ENCODE results near the gene RAPGEF6.
"Not testable (repeated sequence)": the region's sequence is repeated elsewhere in the genome, so short reads cannot be mapped to it uniquely, and the experiment has no call there.

The RAPGEF6 gene

DNA sequence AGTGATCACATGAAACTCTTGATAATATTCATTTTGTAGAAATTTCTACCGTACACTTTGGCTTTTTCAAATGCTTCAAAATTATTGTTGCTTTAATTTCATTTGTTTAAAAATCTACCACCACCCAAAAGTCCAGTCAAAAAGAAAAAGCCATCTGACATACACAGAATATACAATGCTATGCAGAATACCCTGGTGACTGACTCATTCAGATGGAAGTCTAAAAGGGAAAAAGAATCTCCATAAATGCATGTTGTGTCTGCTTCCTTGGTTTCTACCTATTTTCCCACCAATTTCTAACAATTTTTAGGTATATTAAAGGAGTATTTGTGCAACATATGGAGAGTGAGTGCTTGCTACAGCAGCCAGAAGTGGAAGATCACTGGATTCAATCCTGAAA is 9.3 kb upstream of the RAPGEF6 start:
- DNase-seq (ENCODE audit: low read depth in 1 of 2, low spot score in 1 of 2): no peak

DNA sequence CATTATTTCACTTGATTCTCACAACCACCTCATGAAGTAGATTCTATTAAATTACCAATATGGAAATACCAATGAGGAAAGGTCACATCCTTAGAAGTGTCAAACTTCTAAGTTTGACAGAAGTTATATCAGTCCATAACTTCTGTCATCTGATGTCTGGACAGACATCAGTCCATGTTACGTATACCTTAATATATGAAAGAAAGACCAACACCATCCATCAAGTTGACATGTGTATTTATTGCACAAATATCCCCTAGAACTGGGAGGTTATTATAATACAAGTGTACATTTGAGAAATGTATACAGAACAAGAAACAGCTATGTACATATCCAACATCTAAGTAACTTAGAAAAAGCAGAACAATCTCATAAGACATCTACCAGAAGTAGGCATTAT is 6.5 kb upstream of the RAPGEF6 start:
- no peak for DNase-seq (ENCODE audit: low read depth in 1 of 2, low spot score in 1 of 2)

DNA sequence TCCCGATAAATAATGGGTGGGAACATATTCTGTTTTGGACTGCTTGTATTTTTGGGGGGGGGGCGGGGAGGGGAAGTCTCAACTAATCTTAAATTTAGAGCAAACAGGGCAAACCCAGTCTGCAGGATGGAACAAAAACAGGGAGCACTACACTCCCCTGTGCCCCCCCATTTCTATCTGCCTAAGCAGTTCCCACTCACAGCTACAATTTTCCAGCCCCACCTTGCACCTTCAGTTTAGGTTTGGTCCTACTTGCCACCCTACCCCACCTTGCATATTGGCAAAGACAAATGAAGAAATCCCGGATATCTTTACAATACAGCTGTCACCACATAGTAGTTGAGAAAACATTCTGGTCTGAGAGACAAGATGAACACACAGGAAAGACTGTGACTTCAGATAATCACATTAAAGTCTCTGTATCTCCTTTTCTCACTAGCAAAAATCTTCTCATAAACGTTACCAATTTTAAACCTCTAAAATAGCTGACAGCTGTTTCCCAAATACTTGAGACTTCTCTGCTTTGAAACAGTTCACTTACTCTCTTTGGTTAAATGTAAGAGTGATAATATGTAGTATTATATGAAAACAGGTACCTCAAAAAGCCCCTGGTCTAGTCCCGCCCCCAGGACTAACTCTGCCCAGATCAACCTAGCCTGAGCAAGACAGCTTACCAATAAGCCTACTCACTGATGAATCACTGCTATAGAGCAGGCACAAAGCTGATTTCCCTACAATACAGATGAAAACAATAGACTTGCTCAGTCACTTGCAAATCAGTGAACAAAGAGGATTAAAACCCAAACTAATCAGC is 5.2 kb upstream of the RAPGEF6 start:
- peak in 1 of 2 donors; percentile 54 for DNase-seq (ENCODE audit: low read depth in 1 of 2, low spot score in 1 of 2)

DNA sequence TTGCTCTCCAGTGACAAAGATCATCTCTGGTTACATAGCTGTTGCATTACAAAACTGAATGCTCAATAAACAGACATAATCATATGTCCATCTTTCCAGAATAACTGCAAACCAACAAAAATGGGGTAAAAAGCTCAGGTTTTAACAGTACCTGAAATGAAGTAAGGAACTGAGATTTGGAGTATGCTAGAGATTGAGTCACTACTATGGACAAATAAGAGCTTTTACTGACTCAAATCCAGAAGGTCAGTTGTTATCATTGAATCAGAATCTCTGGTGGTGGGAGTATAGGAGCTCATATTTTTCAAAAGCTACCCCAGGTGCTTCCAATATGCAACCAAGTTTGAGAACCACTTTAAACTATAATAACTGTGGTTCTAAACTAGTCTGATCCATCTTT is 4.1 kb upstream of the RAPGEF6 start:
- no peak for DNase-seq (ENCODE audit: low read depth in 1 of 2, low spot score in 1 of 2)

DNA sequence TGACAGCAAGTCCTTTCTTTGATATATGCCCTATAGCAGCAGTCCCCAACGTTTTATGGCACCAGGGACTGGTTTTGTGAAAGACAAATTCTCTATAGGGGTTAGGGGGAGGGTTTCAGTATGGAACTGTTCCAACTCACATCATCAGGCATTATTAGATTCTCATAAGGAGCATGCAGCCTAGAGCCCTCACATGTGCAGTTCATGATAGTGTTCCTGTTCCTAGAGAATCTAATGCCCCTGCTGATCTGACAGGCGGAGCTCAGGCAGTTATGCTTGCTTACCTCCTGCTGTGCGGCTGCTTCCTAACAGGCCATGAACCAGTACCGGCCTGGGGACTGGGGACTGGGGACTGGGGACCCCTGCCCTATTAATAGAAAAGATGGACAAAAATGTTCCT is 2.7 kb upstream of the RAPGEF6 start:
- DNase-seq (ENCODE audit: low read depth in 1 of 2, low spot score in 1 of 2): no peak

DNA sequence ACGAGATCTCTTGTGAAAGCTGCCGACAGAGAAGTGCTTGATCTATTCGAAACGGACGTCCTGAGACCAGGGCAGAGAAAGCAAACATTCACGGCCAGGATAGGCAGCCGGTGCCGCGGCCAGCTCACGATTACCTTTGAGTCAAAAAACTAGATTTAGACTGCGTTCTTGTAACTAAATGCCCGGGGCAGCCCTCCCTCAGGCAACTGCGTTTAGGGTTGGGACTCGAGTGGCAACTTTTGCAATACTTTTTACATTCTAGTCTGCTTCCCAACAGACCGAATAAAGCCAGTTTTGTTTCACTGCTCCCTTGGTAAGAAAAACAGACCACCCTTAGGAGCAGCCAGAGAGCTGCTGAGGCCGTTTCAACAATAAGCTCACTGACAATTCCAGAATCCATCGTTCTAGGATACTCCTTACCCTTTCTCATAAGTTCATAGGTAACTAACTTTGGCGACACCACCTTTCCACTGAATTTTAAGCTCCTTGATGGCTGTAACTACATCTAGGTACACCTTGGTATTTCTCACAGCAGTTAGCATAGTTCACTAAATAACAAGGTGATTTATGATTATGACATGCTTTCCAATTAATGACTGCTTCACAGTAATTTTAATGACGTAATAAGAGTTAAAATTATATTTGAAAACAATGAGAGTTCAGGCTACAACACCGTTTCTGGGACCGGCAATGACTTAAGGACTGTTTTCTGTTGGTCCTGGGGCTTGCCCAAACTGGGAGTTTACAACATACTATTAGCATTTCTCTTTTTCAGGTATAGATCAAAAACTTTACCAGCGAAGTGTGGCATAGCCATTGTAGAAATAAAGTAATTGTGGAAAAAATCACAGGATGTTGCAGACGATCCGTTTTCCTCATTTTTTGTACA is 899 bp upstream of the RAPGEF6 start:
- DNase-seq (ENCODE audit: low read depth in 1 of 2, low spot score in 1 of 2): no peak

DNA sequence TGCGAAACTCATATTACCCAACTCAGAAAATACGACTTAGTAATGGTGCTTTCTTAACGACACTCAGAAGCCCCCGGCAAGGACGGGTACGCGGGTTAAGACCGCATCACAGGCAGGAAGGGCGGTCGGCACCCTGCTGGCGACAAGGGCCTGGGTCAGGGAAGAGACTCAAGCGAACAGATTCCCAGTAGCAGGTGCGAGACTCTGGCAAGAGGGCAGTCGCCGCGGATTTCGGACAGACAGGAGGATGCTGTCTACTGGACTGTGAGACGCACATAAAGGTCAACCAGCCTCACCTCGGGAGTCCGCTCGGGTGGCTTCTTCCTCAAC is 398 bp downstream of the RAPGEF6 start:
- DNase-seq (ENCODE audit: low read depth in 1 of 2, low spot score in 1 of 2): peak in 1 of 2 donors; percentile 33

DNA sequence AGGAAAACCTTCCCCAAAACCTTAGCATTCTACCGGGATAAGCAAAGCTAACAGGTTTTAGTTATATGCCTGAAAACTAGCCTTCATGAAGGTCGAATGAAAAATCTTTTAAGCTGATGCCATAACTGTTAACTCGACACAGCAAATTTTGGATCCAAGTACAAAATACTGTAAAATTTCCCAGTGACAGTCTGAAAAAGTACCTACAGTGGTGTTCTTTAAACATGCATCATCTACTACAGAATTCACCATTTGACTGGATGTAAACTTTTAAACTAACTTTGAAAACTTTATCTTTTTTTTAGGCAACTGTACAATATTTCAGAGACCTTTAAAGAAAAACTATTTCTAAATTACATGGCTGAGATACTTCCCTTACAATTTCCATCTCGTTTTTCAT is 791 bp downstream of the RAPGEF6 start:
- no peak for DNase-seq (ENCODE audit: low read depth in 1 of 2, low spot score in 1 of 2)

DNA sequence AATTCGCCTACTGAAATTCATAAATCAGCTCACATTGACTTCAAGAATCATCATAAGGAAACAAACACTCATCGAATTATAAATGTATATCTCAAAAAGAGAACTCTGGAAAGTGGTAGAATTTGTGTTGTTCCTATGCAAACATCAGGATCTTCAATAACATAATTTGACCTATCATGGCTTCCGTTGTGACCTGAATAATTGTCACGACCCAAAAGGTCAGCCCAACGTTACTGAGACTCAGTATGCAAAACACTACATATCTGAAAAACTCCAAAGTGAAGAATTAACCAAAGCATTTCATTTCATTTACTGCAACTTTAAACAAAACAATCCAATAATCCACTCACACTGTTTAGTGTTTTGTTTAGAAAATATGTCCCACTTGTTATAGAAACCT is 1.2 kb downstream of the RAPGEF6 start:
- no peak for DNase-seq (ENCODE audit: low read depth in 1 of 2, low spot score in 1 of 2)

DNA sequence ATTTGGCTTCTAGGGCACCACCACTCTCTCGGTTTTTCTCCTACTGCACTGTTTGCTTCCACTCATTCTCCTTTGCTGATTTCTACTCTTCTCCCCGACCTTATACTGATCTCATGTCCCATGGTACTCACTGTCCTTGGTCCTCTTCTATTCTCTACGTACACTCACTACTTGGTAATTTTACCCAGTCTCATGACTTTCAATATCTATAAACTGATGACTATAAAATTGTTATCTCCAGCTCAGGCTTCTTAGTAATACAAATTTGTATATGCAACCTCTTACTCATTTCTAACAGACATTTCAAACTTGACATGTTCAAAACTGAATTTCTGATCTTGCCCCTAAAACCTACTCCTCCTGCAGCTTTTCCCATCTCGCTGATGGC is 4.1 kb downstream of the RAPGEF6 start:
- no peak for DNase-seq (ENCODE audit: low read depth in 1 of 2, low spot score in 1 of 2)

DNA sequence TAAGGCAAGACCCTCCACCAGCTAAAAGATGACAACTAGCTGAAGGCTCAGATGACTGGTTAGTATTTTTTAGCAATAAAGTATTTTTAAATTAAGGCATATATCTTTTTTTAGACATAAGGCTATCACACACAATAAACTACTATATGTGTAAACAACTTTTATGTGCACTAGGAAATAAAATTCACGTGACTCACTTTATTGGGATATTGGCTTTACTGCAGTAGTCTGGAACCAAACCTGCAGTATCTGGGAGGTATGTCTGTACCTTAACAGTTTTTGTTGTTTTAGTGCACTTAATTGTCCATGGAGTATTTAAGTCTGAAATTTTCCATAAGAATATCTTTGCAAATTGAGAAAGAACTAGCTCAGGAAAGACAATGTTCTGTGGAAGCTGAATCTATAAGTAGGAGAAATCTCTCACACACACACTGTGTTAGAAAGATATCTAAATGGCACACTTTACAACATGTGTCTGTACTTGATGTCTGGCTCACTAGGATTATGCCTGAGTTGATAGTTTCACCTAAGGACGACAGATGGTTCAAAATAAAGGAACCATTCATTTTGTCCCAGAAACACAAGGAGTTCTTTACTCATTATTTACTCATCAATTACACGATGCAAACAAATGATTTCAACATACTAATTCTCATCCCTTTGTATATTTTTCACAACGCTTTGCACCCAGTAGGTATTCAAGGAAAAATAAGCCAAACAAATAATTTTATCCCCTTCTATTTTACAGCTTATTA is 4.6 kb downstream of the RAPGEF6 start:
- DNase-seq (ENCODE audit: low read depth in 1 of 2, low spot score in 1 of 2): no peak

DNA sequence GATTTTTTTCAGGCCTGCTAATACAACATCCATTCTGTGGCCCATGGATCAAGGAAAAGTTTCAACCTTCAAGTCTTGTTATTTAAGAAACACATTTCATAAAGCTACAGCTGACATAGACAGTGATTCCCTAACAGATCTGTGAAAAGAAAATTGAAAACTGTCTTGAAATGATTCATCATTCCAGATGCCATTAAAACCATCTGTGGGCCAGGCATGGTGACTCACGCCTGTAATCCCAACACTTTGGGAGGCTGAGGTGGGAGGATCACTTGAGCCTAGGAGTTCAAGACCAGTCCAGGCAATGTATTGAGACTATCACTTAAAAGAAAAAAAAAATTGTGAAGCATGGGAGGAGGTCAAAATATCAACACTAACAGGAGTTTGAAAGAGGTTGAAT is 6.0 kb downstream of the RAPGEF6 start:
- no peak for DNase-seq (ENCODE audit: low read depth in 1 of 2, low spot score in 1 of 2)

DNA sequence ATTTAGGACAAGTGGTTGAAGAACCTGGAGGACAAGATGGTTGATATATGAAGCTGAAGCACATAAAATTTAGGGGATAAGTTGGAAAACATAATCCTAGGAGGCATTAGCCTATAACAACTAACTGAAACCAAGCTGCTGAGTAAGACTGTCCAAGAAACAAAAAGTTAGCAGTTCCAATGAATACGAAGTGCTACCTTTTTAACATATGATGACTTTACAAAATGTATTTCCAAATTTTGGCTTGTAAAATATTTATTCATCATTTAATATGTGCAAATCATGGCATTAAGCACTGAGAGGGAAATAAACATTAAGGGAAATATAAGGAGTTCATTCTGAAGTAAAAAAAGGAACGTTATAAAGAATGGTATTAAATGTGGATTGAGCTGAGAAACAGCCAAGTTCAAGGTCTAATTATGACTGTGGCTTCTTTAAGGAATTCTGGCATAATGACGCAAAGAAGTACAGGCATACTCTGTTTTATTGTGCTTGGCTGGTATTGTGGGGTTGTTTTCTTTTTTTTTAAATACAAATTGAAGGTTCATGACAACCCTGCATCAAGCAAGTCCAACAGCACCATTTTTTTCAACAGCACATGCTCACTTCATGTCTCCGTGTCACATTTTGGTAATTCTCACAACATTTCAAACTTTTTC is 7.7 kb downstream of the RAPGEF6 start:
- DNase-seq (ENCODE audit: low read depth in 1 of 2, low spot score in 1 of 2): no peak

DNA sequence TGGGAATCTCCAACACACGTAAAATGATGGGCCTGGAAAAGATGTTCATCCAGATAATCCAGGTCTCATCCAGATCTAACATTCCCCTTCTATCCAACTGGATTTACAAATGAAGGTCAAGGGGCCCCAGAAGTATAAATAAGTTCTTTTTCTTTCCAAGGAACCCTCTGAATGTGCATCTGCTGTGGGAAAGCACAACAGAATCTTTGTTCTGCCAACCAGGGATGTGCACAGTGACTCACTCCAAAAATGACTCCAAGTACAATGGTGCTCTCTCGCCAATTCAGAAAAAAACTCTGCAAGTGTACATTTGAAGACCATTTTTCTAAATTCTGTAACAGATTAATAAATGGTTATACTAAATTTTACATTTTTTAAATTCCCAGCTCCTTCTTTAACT is 12.4 kb downstream of the RAPGEF6 start:
- no peak for DNase-seq (ENCODE audit: low read depth in 1 of 2, low spot score in 1 of 2)

DNA sequence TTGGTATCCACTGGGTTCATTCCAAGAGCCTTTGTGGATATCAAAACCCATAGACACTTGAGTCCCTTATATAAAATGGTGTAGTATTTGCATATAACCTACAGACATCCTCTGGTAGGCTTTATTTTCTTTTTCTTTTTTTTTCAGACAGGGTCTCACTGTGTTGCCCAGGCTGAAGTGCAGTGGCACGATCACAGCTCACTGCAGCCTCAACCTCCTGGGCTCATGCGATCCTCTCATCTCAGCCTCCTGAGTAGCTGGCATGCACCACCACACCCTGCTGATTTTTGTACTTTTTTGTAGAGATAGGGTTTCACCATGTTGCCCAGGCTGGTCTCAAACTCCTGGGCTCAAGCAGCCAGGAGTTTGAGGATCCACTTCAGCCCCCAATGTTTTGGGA is 13.9 kb downstream of the RAPGEF6 start:
- DNase-seq (ENCODE audit: low read depth in 1 of 2, low spot score in 1 of 2): not testable (repeated sequence)

DNA sequence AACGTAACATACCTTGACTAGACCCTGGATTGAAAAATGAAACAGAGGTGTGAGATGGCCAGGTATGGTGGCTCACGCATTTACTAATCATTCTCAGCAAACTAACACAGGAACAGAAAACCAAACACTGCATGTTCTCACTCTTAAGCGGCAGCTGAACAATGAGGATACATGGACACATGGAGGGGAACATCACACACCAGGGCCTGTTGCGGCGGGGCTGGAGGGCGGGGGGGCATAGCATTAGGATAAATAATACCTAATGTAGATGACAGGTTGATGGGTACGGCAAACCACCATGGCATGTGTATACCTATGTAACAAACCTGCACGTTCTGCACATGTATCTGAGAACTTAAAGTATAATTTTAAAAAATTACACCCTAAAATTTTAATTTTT is 15.9 kb downstream of the RAPGEF6 start:
- DNase-seq (ENCODE audit: low read depth in 1 of 2, low spot score in 1 of 2): no peak

DNA sequence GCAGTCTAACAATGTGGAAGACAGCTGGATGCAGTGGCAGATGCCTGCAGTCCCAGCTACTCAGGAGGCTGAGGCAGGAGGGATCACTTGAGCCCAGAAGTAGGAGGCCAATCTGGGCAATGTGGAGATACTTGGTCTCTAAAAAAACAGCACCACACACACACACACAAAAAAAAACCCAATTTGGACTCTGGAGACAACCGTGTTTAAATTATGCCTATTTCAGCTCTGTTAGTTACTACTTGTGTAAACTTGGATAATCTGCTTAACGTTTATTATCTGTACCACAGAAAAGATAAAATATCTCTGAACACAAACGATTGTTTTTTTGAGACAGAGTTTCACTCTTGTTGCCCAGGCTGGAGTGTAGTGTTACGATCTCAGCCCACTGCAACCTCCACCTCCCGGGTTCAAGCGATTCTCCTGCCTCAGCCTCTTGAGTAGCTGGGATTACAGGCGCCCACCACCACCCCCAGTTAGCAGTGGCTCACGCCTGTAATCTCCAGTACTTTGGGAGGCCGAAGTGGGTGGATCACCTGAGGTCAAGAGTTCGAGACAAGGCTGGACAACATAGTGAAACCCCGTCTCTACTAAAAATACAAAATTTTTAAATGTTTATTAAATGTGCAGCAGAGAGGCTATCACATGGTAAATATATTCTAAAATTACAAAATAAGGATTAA is 17.7 kb downstream of the RAPGEF6 start:
- DNase-seq (ENCODE audit: low read depth in 1 of 2, low spot score in 1 of 2): no peak

DNA sequence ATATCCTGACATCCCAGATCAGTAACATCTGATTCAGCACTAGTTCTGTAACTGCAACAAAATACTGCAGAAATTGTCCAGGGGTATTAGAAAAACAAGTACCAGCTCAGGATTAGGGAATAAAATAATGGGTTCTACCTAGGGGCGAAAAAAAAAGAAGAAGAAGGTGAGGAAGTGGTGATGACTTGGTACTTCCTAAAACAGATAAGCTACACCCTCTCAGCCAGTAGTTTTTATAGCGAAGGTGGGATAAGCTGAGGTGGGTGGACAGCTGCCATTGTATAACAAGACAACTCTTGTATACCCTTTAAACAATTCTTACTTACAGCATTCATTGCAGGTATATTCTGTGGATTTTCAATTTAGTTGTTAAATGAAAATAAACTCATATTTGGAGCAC is 19.1 kb downstream of the RAPGEF6 start:
- no peak for DNase-seq (ENCODE audit: low read depth in 1 of 2, low spot score in 1 of 2)

DNA sequence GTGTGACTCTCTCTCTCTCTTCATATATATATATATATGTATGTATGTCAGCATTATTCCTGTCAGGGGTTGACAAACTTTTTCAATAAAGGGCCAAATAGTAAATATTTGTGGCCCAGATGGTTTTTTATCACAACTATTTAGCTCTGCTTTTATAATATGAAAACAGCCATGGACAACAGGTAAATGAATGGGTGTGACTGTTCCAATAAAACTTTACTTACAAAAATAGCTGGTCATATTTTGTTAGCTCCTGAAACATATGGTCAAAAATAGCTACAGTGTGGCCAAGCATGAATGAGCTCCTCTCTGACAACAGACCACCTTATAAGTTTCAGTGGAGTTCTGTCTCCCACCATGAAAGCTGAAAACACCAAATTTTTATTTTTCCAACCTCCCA is 21.6 kb downstream of the RAPGEF6 start:
- DNase-seq (ENCODE audit: low read depth in 1 of 2, low spot score in 1 of 2): no peak

DNA sequence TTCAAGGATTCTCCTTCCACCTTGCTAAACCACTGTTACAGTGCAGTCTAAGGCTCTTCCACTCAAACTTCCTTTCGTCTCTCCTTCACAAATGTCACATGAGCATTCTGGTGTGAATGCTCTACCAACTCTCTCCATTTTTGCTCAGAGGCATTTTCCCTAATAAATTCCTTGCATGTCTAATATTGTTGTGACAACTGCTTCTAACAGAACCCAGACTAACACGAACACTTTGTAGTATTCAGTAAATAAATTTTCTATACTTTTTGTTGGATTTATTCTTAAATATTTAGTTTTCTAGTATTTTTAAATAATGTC is 24.0 kb downstream of the RAPGEF6 start:
- DNase-seq (ENCODE audit: low read depth in 1 of 2, low spot score in 1 of 2): no peak

All from activated CD4-positive, alpha-beta T cell treated with anti-CD3 and anti-CD28 coated beads, Interleukin-2, amount 50 U/mL, for 24 hours (primary cell).